HG03521 (cell line): ENCODE results near the gene ZBTB20.

Source experiments
- ATAC-seq: cut with Tn5 transposase; IDR thresholded peaks from one replicate; pipeline ENCODE4 v1.9.1; 2021; ENCODE audit warnings: mild to moderate bottlenecking, moderate library complexity; ENCODE audit not compliant: unreplicated experiment

ZBTB20 gene

GRCh38 chr3:115038817-115039216 lies 108.3 kb downstream of the ZBTB20 start:
- no peak for ATAC-seq

- ATAC-seq, result no peak
These were observed 124.2 kb downstream of the ZBTB20 start for GRCh38 chr3:115022835-115023398.

DNA sequence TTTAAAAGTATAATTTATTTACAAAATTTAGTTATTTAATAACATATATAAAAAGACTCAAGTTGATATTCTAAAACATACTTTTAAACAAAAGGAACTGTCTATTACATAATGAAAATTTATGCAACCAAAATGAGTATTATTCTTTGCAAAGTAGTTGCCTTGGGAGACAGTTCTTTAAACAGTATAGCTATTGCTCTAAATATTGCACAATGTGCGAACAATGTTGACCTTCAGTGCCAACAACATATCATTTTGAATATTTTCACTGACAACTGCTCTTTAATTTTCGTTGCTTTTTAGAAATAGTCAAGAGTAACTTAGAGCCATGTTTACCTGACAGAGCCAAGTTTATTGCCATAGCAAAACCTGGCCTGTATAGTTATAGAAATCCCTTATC lies 124.9 kb downstream of the ZBTB20 start:
- no peak for ATAC-seq

DNA sequence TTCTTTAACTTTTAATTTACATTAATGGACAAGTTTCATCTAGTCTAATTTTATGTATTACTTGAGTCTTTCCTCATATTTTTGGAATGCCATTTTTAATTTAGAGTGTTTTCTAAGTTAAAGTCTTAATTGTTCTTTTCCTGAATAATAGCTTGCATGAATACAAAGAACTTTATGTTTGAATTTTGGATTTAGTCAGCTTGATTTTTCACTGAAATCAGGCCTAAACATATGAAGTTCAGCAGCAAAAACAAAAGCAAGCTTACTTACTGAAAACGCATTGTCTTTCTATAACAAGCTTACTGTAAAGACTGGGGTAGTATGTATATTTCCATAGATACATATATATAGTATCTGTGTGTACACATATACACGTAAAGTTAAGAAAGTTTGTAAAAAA lies 126.0 kb downstream of the ZBTB20 start:
- ATAC-seq, result no peak

DNA sequence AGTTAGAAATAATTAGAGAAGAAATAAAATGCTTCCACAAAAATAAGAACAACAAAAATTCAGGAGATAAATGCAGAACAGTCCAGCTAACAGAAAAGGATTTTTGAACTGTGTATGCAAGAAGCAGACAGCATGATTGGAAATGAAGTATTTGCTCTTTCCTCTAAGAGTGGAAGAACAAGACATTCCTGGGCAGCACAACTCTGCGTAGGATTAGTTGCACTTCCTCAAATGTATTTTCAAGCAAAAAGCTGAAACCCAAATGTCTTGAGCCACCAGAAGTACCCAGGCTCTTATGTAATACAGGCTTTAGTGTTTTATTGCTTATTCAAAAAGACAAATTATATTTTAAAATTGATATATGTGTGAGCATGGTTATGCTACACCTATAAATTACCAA lies 127.2 kb downstream of the ZBTB20 start:
- ATAC-seq, result no peak

GRCh38 chr3:115018694-115019093 lies 128.4 kb downstream of the ZBTB20 start:
- no peak for ATAC-seq

- no peak for ATAC-seq
These were observed 139.1 kb downstream of the ZBTB20 start for GRCh38 chr3:115007966-115008365.

- ATAC-seq, result no peak
These were observed 142.6 kb downstream of the ZBTB20 start for GRCh38 chr3:115004201-115005140.

GRCh38 chr3:114998971-114999579 lies 148.0 kb downstream of the ZBTB20 start:
- no peak for ATAC-seq

DNA sequence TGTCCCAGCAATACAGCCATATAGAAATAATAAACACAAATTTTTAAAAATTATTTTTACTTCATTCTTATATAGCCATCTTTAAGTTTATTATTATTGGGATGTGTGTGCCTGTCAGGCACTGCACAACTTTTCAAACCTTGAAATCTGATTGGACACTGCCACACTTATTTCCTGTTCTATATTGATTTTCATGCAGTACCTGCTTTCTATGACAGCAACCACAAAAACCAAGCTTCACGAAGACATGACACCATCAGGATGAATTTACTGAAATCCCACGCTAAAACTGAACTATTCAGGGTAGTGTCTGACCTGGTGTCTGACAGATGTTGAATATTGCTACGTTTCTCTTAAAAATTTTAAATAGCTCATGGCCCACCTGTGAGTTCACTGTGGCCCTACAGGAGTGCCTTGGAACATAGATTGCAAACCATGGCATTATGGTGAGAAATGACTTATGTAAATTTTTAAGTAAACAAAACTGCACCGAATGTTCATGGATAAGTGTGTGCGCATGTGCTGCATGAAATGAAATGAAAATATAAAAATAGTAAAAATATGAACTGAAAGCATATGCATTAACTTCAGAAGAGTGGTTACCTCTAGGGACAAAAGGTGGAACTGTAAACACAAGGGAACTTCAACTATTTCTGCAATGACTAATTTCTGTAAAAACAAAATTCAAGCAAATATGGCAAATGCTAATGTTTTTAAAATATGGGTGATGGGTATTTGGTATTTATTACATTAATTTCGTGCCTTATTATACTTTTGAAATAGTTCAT lies 152.3 kb downstream of the ZBTB20 start:
- no peak for ATAC-seq

GRCh38 chr3:114985776-114986175 lies 161.3 kb downstream of the ZBTB20 start:
- ATAC-seq, result no peak

DNA sequence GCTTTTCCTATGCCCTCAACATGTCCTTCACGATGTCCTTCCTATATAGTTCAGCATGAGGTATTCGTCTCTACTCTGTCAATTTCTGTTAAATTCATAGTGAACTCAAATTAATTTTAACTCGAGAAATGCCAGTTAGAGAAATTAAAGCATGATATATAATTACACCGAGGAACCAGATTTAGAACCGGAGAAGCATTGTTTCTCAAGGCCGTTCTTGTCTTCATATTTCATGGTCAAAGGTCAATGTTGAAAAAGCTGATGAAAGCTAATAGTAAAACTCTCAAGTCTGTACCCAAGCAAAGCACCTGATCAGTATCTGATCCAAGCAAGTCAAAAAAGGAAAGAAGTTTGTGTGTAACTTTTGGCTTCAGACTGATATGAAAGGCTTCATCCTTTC lies 163.8 kb downstream of the ZBTB20 start:
- no peak for ATAC-seq

GRCh38 chr3:114974387-114974786 lies 172.7 kb downstream of the ZBTB20 start:
- peak; percentile 90 for ATAC-seq

- ATAC-seq, result no peak
These were observed 173.6 kb downstream of the ZBTB20 start for GRCh38 chr3:114973536-114973935.

GRCh38 chr3:114967168-114967567 lies 179.9 kb downstream of the ZBTB20 start:
- no peak for ATAC-seq

GRCh38 chr3:114962189-114962588 lies 184.9 kb downstream of the ZBTB20 start:
- no peak for ATAC-seq

- no peak for ATAC-seq
These were observed 188.2 kb downstream of the ZBTB20 start for GRCh38 chr3:114958930-114959329.

GRCh38 chr3:114953800-114954199 lies 193.3 kb downstream of the ZBTB20 start:
- ATAC-seq, result no peak

GRCh38 chr3:114953215-114953799 lies 193.8 kb downstream of the ZBTB20 start:
- ATAC-seq, result no peak

DNA sequence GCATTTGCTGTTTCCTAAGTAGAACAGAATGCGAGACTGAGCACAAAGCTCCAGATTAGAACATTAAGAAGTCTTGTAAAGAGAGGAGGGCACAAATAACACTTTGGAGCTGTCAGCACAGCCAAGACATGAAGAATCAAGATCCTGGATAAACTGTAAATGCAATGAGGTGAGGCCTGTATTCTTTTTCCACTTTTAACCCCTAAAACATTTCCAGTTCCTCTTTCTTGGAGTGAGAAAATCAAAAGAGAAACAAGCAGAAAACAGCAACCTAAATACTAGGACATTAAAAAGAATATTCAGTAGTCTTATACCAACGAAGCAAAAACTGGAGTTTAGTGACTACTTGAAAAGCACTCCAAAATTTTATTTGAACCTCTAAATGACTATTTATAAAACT lies 204.3 kb downstream of the ZBTB20 start:
- no peak for ATAC-seq
